SK-N-SH (cell line): ENCODE measurements around the gene ATN1. TPM values are rescaled to one million over a fixed set of nuclear protein-coding genes. Genes with fewer than 3 reads are reported as not detected.

ENCODE experiments used
- CTCF ChIA-PET: fragments of 300-600, 350-600 bp; formaldehyde crosslinking; extraction: SDS; loops from one replicate; lab custom pipeline; 2021; lab: Yijun Ruan, JAX
- POLR2A ChIA-PET: fragments of 350-600 bp; sonication (Branson Sonifier 250); formaldehyde crosslinking; extraction: SDS; loops from one replicate; lab custom pipeline; 2020; ENCODE audit warnings: antibody characterized with exemption, inconsistent platforms; lab: Yijun Ruan, JAX
- DNase-seq: peaks from one replicate; pipeline ENCODE4 v3.0.0; 2012
- H2AFZ ChIP-seq: fragments of 200-600 bp; sonication (generic); 2 replicates; pipeline ENCODE4 v1.8.1; 2016; ENCODE audit warnings: antibody characterized with exemption, mild to moderate bottlenecking, low read depth
- H3F3A ChIP-seq: fragments of 200-600 bp; sonication (generic); replicated peaks from 2 replicates; pipeline ENCODE3; 2016; ENCODE audit warnings: antibody characterized with exemption, mild to moderate bottlenecking; ENCODE audit not compliant: insufficient read depth
- H3K27ac ChIP-seq, 2 experiments: fragments of 200-500 bp in 1 of 2; fragments of 200-600 bp in 1 of 2; sonication (Bioruptor generic) in 1 of 2; sonication (generic), shearing (Covaris generic) in 1 of 2; 2 replicates each; pipeline versions ENCODE4 v1.5.1 to v1.6.1; 2014 to 2016; ENCODE audit warnings: low read depth in 2 of 2, inconsistent platforms in 1 of 2, low read length in 1 of 2, mild to moderate bottlenecking in 1 of 2, mixed read lengths in 1 of 2
- H3K27me3 ChIP-seq: fragments of 200-600 bp; sonication (generic), shearing (Covaris generic); 2 replicates; pipeline ENCODE4 v1.6.1; 2016; ENCODE audit warnings: mixed run types; ENCODE audit not compliant: insufficient read depth
- H3K36me3 ChIP-seq, 2 experiments: fragments of 200-500 bp in 1 of 2; fragments of 200-600 bp in 1 of 2; sonication (Bioruptor generic) in 1 of 2; sonication (generic) in 1 of 2; replicated peaks in 1 of 2; 2 replicates each; pipeline versions ENCODE3 to v1.5.1; 2014 to 2016; ENCODE audit warnings: low read length in 1 of 2, mild to moderate bottlenecking in 1 of 2; ENCODE audit not compliant: insufficient read depth in 2 of 2, control insufficient read depth in 1 of 2
- H3K4me1 ChIP-seq, 2 experiments: fragments of 200-500 bp in 1 of 2; fragments of 200-600 bp in 1 of 2; sonication (Bioruptor generic) in 1 of 2; sonication (generic), shearing (Covaris generic) in 1 of 2; 2 replicates each; pipeline versions ENCODE4 v1.5.1 to v1.6.1; 2014 to 2016; ENCODE audit warnings: low read depth in 1 of 2, low read length in 1 of 2, mixed run types in 1 of 2; ENCODE audit not compliant: insufficient read depth in 2 of 2, control insufficient read depth in 1 of 2
- H3K4me2 ChIP-seq: fragments of 200-600 bp; sonication (generic), shearing (Covaris generic); 2 replicates; pipeline ENCODE4 v1.6.1; 2017; ENCODE audit warnings: mixed run types
- H3K4me3 ChIP-seq, 2 experiments: fragments of 200-500 bp in 1 of 2; fragments of 200-600 bp in 1 of 2; sonication (Bioruptor generic) in 1 of 2; sonication (generic), shearing (Covaris generic) in 1 of 2; 2 replicates each; pipeline versions ENCODE4 v1.5.1 to v1.8.1; 2014 to 2016; ENCODE audit warnings: low read depth in 2 of 2, inconsistent platforms in 1 of 2, low read length in 1 of 2, mild to moderate bottlenecking in 1 of 2, mixed read lengths in 1 of 2, moderate library complexity in 1 of 2
- H3K79me2 ChIP-seq: fragments of 200-600 bp; sonication (generic); 2 replicates; pipeline ENCODE4 v1.8.1; 2017; ENCODE audit warnings: mild to moderate bottlenecking; ENCODE audit not compliant: insufficient read depth
- H3K9ac ChIP-seq: fragments of 200-600 bp; sonication (generic); 2 replicates; pipeline ENCODE4 v1.6.1; 2017; ENCODE audit warnings: mixed run types
- H3K9me2 ChIP-seq: fragments of 200-600 bp; sonication (generic); 2 replicates; pipeline ENCODE4 v1.6.1; 2017; ENCODE audit warnings: mixed run types
- H3K9me3 ChIP-seq: fragments of 200-600 bp; sonication (generic); 2 replicates; pipeline ENCODE4 v1.6.1; 2017; ENCODE audit warnings: mixed run types, mild to moderate bottlenecking, moderate library complexity
- H4K20me1 ChIP-seq: fragments of 200-600 bp; sonication (generic); 2 replicates; pipeline ENCODE4 v1.6.1; 2017; ENCODE audit warnings: mild to moderate bottlenecking, mixed run types; ENCODE audit not compliant: insufficient read depth
- CHD2 ChIP-seq: fragments of 150-350 bp; IDR thresholded peaks from 2 replicates; pipeline ENCODE4 v1.6.1; 2018; ENCODE audit warnings: low read length; ENCODE audit not compliant: partially characterized antibody
- ELF1 ChIP-seq: IDR thresholded peaks from 2 replicates; pipeline ENCODE4 v1.4.0; 2012
- EP300 ChIP-seq, 2 experiments: IDR thresholded peaks; 2 replicates each; pipeline versions ENCODE4 v1.4.0 to v1.6.1; 2012; ENCODE audit warnings: borderline replicate concordance in 1 of 2, low read depth in 1 of 2, low read length in 1 of 2
- GABPA ChIP-seq: IDR thresholded peaks from 2 replicates; pipeline ENCODE4 v1.4.0; 2012; ENCODE audit warnings: low read depth, mild to moderate bottlenecking
- MXI1 ChIP-seq: IDR thresholded peaks from 2 replicates; pipeline ENCODE4 v1.6.1; 2012; ENCODE audit warnings: mild to moderate bottlenecking, low read depth, low read length, improper control_type of control experiment
- NFIC ChIP-seq: IDR thresholded peaks from 2 replicates; pipeline ENCODE4 v1.4.0; 2012; ENCODE audit warnings: borderline replicate concordance
- POLR2AphosphoS5 ChIP-seq: IDR thresholded peaks from 2 replicates; pipeline ENCODE4 v1.6.1; 2012; ENCODE audit warnings: low read depth, low read length
- RCOR1 ChIP-seq: fragments of 150-350 bp; IDR thresholded peaks from 2 replicates; pipeline ENCODE4 v1.6.1; 2017; ENCODE audit warnings: antibody characterized with exemption, low read length
- RFX5 ChIP-seq: IDR thresholded peaks from 2 replicates; pipeline ENCODE4 v1.6.1; 2012; ENCODE audit warnings: mild to moderate bottlenecking, improper control_type of control experiment, low read length
- SIN3A ChIP-seq: IDR thresholded peaks from 2 replicates; pipeline ENCODE4 v1.6.1; 2012; ENCODE audit warnings: low read depth, mild to moderate bottlenecking, low read length, moderate library complexity, borderline replicate concordance
- SMC3 ChIP-seq: IDR thresholded peaks from 2 replicates; pipeline ENCODE4 v1.6.1; 2012; ENCODE audit warnings: low read depth, low read length, improper control_type of control experiment
- TAF1 ChIP-seq: IDR thresholded peaks from 2 replicates; pipeline ENCODE4 v1.6.1; 2012; ENCODE audit warnings: low read depth, mild to moderate bottlenecking, low read length, moderate library complexity, borderline replicate concordance
- TCF12 ChIP-seq: IDR thresholded peaks from 2 replicates; pipeline ENCODE4 v1.4.0; 2012
- TEAD4 ChIP-seq: IDR thresholded peaks from 2 replicates; pipeline ENCODE4 v1.4.0; 2012; ENCODE audit warnings: mild to moderate bottlenecking, borderline replicate concordance; ENCODE audit not compliant: insufficient read depth
- WGBS: methylation state at CpG from one replicate; pipeline ENCODE4 v1.1.6; 2017; ENCODE audit warnings: low lambda C conversion rate; 5-methylcytosine and 5-hydroxymethylcytosine counted together
- polyA plus RNA-seq, 3 experiments: library from polyadenylated mRNA; depleted of rRNA; stranded (reverse); fragments of >200 nt; gene quantifications; 2 replicates each; pipeline ENCODE4 v1.2.3, GENCODE V29; 2012
- TF ChIP-seq, protein P1 (sequence below): IDR thresholded peaks from 2 replicates; pipeline ENCODE4 v1.4.0; 2012; ENCODE audit warnings: low read depth, borderline replicate concordance
- TF ChIP-seq, protein P2 (sequence below): IDR thresholded peaks from 2 replicates; pipeline ENCODE4 v1.4.0; 2012; ENCODE audit warnings: low read depth, borderline replicate concordance
- TF ChIP-seq, protein P3 (sequence below): IDR thresholded peaks from 2 replicates; pipeline ENCODE4 v1.6.1; 2012; ENCODE audit warnings: mild to moderate bottlenecking, low read depth, low read length, moderate library complexity

The ATN1 gene
- polyA plus RNA-seq, 1 of the 3 experiments (the other 2 are of a cell fraction) = 29.3 TPM

DNA sequence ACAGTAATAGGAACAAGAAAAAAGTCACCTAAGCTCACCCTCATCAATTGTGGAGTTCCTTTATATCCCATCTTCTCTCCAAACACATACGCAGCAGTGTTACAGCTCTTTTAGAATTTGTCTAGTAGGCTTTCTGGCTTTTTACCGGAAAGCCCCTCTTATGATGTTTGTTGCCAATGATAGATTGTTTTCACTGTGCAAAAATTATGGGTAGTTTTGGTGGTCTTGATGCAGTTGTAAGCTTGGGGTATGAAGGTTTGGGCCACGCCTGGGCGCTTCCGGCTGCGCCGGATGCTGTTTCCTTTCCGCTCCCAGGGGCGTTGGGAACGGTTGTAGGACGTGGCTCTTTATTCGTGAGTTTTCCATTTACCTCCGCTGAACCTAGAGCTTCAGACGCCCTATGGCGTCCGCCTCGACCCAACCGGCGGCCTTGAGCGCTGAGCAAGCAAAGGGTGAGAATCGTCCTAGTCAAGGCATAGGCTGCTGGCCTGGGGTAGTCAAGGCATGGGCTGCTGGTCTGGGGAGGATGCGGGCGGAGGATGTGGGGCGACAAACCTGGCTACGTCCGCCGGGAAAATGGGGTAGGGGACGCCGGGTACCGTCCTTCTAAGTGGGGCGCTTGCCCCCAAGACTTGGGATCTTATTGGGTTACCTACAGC lies 16.1 kb downstream of the ATN1 start, which contains the start of the genes C12orf57 and RNU7-1 (continued):
- TF ChIP-seq NFIC (no peak), GABPA (peak; percentile 76), CHD2 (peak; percentile 73), EP300 (IDR thresholded peaks at IDR 0.05; ENCODE audit: borderline replicate concordance in 1 of 2, low read depth in 1 of 2, low read length in 1 of 2) (peak; percentile 58 to 68; a peak in 2 of 4 replicates), TEAD4 (peak; percentile 44; the same call in 1 of the 2 replicates), POLR2AphosphoS5 (peak; percentile 100), RFX5 (peak; percentile 41), TCF12 (peak; percentile 7; the same call in 1 of the 2 replicates), MXI1 (peak; percentile 71), TAF1 (peak; percentile 39; the same call in 1 of the 2 replicates), RCOR1 (peak; percentile 64), ELF1 (peak; percentile 32; the same call in 1 of the 2 replicates)
- TF ChIP-seq, protein P1, sequence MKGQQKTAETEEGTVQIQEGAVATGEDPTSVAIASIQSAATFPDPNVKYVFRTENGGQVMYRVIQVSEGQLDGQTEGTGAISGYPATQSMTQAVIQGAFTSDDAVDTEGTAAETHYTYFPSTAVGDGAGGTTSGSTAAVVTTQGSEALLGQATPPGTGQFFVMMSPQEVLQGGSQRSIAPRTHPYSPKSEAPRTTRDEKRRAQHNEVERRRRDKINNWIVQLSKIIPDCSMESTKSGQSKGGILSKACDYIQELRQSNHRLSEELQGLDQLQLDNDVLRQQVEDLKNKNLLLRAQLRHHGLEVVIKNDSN = no peak
- TF ChIP-seq, protein P2, sequence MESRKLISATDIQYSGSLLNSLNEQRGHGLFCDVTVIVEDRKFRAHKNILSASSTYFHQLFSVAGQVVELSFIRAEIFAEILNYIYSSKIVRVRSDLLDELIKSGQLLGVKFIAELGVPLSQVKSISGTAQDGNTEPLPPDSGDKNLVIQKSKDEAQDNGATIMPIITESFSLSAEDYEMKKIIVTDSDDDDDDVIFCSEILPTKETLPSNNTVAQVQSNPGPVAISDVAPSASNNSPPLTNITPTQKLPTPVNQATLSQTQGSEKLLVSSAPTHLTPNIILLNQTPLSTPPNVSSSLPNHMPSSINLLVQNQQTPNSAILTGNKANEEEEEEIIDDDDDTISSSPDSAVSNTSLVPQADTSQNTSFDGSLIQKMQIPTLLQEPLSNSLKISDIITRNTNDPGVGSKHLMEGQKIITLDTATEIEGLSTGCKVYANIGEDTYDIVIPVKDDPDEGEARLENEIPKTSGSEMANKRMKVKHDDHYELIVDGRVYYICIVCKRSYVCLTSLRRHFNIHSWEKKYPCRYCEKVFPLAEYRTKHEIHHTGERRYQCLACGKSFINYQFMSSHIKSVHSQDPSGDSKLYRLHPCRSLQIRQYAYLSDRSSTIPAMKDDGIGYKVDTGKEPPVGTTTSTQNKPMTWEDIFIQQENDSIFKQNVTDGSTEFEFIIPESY = peak; percentile 75; the same call in 1 of the 2 replicates

DNA sequence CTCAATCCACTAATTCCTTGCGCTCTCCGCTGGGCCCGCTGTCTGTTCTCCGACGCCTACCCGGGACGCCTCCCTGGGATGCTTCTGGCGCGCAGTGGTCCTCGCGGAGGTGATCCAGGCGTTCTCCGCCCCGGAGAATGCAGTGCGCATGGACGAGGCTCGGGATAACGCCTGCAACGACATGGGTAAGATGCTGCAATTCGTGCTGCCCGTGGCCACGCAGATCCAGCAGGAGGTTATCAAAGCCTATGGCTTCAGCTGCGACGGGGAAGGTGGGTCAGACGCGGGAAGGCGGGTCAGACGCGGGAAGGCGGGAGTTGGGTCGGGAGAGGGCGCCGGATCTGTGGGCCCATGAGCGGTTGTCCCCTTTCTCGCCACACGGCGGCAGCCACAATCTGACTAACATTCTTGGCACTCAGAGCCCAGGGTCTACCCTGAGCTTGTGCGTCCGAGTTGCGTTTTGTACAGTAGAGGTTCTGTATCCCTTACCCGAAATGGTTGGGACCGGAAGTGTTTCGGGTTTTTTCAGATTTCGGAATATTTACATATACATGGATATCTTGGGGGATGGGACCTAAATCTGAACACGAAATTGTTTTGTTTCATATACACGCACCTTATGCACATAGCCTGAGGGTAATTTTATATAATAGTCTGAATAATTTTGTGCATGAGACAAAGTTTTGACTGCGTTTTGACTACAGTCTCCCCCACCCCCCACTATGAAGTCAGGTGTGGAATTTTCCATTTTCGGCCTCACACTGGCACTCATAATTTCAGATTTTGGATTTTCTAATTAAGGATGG lies 16.8 kb downstream of the ATN1 start:
- WGBS = under 1% methylated on average over 43 of the region's 48 CpGs
- peaks cover 17 to 18% of the 10 kb centered on the region in 2 experiments for H3K36me3 ChIP-seq
- peak; percentile 93 for DNase-seq
- no peaks in the 10 kb centered on the region for H3K9me3 ChIP-seq
- H3K9me2 ChIP-seq = no peaks in the 10 kb centered on the region
- peaks cover 10% of the 10 kb centered on the region; the same call in 1 of the 2 replicates for H3K79me2 ChIP-seq
- peak overlapping the region; percentile 89 to 98 for H3K27ac ChIP-seq
- POLR2A ChIA-PET = interaction anchor here (0.6 to 4.6 kb wide), 27 partner anchors 9 to 860 kb away, joined by 3 to 82 read pairs (median 5); partner anchors contain the start of genes ATN1, C1R, C1RL and CDCA3
- no peaks in the 10 kb centered on the region for H4K20me1 ChIP-seq
- peak overlapping the region; percentile 72 for H3K9ac ChIP-seq
- peaks cover 6 to 13% of the 10 kb centered on the region in 2 experiments; a peak in 3 of 4 replicates for H3K4me1 ChIP-seq
- H3F3A ChIP-seq = peaks cover 47% of the 10 kb centered on the region
- no peaks in the 10 kb centered on the region for H3K27me3 ChIP-seq
- H3K4me3 ChIP-seq = peak overlapping the region; percentile 67 to 72
- H3K4me2 ChIP-seq = peak overlapping the region; percentile 87
- CTCF ChIA-PET = interaction anchor here (0.7 to 6.5 kb wide), 44 partner anchors 10 to 696 kb away, joined by 3 to 114 read pairs (median 5); partner anchors contain the start of genes ATN1, C1R, C1RL and COPS7A
- H2AFZ ChIP-seq = no peak overlapping the region
- TF ChIP-seq, protein P3, sequence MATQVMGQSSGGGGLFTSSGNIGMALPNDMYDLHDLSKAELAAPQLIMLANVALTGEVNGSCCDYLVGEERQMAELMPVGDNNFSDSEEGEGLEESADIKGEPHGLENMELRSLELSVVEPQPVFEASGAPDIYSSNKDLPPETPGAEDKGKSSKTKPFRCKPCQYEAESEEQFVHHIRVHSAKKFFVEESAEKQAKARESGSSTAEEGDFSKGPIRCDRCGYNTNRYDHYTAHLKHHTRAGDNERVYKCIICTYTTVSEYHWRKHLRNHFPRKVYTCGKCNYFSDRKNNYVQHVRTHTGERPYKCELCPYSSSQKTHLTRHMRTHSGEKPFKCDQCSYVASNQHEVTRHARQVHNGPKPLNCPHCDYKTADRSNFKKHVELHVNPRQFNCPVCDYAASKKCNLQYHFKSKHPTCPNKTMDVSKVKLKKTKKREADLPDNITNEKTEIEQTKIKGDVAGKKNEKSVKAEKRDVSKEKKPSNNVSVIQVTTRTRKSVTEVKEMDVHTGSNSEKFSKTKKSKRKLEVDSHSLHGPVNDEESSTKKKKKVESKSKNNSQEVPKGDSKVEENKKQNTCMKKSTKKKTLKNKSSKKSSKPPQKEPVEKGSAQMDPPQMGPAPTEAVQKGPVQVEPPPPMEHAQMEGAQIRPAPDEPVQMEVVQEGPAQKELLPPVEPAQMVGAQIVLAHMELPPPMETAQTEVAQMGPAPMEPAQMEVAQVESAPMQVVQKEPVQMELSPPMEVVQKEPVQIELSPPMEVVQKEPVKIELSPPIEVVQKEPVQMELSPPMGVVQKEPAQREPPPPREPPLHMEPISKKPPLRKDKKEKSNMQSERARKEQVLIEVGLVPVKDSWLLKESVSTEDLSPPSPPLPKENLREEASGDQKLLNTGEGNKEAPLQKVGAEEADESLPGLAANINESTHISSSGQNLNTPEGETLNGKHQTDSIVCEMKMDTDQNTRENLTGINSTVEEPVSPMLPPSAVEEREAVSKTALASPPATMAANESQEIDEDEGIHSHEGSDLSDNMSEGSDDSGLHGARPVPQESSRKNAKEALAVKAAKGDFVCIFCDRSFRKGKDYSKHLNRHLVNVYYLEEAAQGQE = no peak
- TF ChIP-seq TEAD4 (no peak), ELF1 (no peak), MXI1 (peak; percentile 54), TAF1 (peak; percentile 30; the same call in 1 of the 2 replicates), SMC3 (peak; percentile 84), SIN3A (0 out of 2 replicates have a peak, but pooled peaks have one; percentile 13)
- TF ChIP-seq, protein P1 = no peak
- TF ChIP-seq, protein P2 = no peak
